A673 (cell line): Measurements from ENCODE around the gene M6PR. TPM values are rescaled to one million over a fixed set of nuclear protein-coding genes. Genes with fewer than 3 reads are reported as not detected.
"Not testable (repeated sequence)": the region's sequence is repeated elsewhere in the genome, so short reads cannot be mapped to it uniquely, and the experiment has no call there.

Experiments
- BruUV-seq: library from RNA; stranded (reverse); fragments of 400-500 nt; replicated peaks from 2 replicates; lab custom pipeline; 2021; lab: Mats Ljungman, UMichigan
- CTCF ChIA-PET: fragments of 300-600 bp; sonication (Branson Sonifier 250); formaldehyde crosslinking; loops from one replicate; lab custom pipeline; 2022; ENCODE audit warnings: antibody characterized with exemption; lab: Charles Lee
- POLR2A ChIA-PET: fragments of 300-600 bp; sonication (Branson Sonifier 250); formaldehyde crosslinking; loops from one replicate; lab custom pipeline; 2022; ENCODE audit warnings: antibody characterized with exemption; ENCODE audit not compliant: low non-redundant PET; lab: Charles Lee
- DNase-seq: peaks from one replicate; pipeline ENCODE4 v3.0.0-alpha.2; 2015; ENCODE audit warnings: low spot score
- H3K27ac ChIP-seq: fragments of 200-600 bp; sonication (generic); 2 replicates; pipeline ENCODE4 v1.5.1; 2016; ENCODE audit warnings: mixed run types, low read depth, mild to moderate bottlenecking, mixed read lengths, antibody characterized with exemption, low read length; ENCODE audit not compliant: poor library complexity, severe bottlenecking
- H3K27me3 ChIP-seq: fragments of 200-600 bp; sonication (generic); replicated peaks from 2 replicates; pipeline ENCODE4 v1.6.1; 2017; ENCODE audit warnings: mixed run types, low read depth, mild to moderate bottlenecking, mixed read lengths, antibody characterized with exemption, low read length; ENCODE audit not compliant: insufficient read depth, poor library complexity
- H3K36me3 ChIP-seq: fragments of 200-600 bp; sonication (generic); 2 replicates; pipeline ENCODE4 v1.6.1; 2016; ENCODE audit warnings: mixed run types, mild to moderate bottlenecking, mixed read lengths, antibody characterized with exemption, low read length; ENCODE audit not compliant: insufficient read depth, poor library complexity, severe bottlenecking
- H3K4me1 ChIP-seq: fragments of 200-600 bp; sonication (generic); 2 replicates; pipeline ENCODE4 v1.6.1; 2017; ENCODE audit warnings: mixed run types, mild to moderate bottlenecking, mixed read lengths, antibody characterized with exemption, low read length; ENCODE audit not compliant: insufficient read depth, poor library complexity, severe bottlenecking
- H3K4me3 ChIP-seq: fragments of 200-600 bp; sonication (generic); 2 replicates; pipeline ENCODE4 v1.5.1; 2016; ENCODE audit warnings: low read depth, mixed run types, mild to moderate bottlenecking, mixed read lengths, low read length; ENCODE audit not compliant: poor library complexity, severe bottlenecking
- H3K9me3 ChIP-seq: fragments of 200-600 bp; sonication (generic); 2 replicates; pipeline ENCODE4 v1.6.1; 2016; ENCODE audit warnings: mixed run types, low read depth, mild to moderate bottlenecking, mixed read lengths, antibody characterized with exemption, low read length; ENCODE audit not compliant: poor library complexity, severe bottlenecking
- EZH2 ChIP-seq: fragments of 200-600 bp; sonication (generic); IDR thresholded peaks from 2 replicates; pipeline ENCODE4 v1.6.1; 2017; ENCODE audit warnings: borderline replicate concordance, low read depth, mild to moderate bottlenecking, mixed read lengths, antibody characterized with exemption, low read length; ENCODE audit not compliant: poor library complexity, severe bottlenecking
- intact Hi-C: fragments of 100-400 bp; cut with micrococcal nuclease; formaldehyde crosslinking; loops from one replicate; pipeline ENCODE4 v1.10.0; 2022; ENCODE audit not compliant: unreplicated experiment
- total RNA-seq: library from RNA; stranded (reverse); gene quantifications from 2 replicates; pipeline ENCODE4 v1.2.3, GENCODE V29; 2021
- TF ChIP-seq, protein P1 (sequence below): fragments of 300-800, 200-600 bp; sonication (generic); conservative IDR thresholded peaks from 2 replicates; pipeline ENCODE4 v1.5.1; 2017; ENCODE audit warnings: low read depth, mild to moderate bottlenecking, antibody characterized with exemption, low read length, moderate library complexity, mixed read lengths

Gene M6PR
- total RNA-seq, 1 experiment from 2014 or later: 160 TPM

DNA sequence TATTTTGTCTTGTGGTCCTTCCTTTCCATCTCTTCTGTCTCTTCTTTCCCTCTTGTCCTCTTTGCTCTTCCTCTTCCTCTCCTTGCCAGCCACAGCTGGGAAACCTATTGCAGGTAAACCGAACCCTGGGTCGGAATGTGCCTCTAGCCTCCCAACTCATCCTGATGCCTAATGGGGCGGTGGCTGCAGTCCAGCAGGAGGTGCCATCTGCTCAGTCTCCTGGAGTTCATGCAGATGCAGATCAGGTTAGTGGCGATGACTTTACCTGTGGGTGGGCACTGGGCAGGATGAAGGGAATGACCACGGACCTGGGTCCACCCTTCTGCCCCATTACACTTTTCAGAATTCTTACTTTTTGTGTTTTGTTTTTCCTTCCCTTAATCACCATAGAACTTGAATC is 26.9 kb downstream of the M6PR start:
- intact Hi-C loops: no loop called here
- DNase-seq: no peak
- Histone ChIP-seq H3K27me3 (no peaks in the 10 kb centered on the region), H3K27ac (no peak overlapping the region), H3K9me3 (no peaks in the 10 kb centered on the region), H3K4me1 (no peaks in the 10 kb centered on the region), H3K36me3 (peaks cover 7% of the 10 kb centered on the region), H3K4me3 (no peak overlapping the region)
- no peak for TF ChIP-seq EZH2
- TF ChIP-seq, protein P1, sequence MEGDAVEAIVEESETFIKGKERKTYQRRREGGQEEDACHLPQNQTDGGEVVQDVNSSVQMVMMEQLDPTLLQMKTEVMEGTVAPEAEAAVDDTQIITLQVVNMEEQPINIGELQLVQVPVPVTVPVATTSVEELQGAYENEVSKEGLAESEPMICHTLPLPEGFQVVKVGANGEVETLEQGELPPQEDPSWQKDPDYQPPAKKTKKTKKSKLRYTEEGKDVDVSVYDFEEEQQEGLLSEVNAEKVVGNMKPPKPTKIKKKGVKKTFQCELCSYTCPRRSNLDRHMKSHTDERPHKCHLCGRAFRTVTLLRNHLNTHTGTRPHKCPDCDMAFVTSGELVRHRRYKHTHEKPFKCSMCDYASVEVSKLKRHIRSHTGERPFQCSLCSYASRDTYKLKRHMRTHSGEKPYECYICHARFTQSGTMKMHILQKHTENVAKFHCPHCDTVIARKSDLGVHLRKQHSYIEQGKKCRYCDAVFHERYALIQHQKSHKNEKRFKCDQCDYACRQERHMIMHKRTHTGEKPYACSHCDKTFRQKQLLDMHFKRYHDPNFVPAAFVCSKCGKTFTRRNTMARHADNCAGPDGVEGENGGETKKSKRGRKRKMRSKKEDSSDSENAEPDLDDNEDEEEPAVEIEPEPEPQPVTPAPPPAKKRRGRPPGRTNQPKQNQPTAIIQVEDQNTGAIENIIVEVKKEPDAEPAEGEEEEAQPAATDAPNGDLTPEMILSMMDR: no peak
- no TSS peak for BruUV-seq
- CTCF ChIA-PET: no interaction called here
- POLR2A ChIA-PET: no interaction called here

DNA sequence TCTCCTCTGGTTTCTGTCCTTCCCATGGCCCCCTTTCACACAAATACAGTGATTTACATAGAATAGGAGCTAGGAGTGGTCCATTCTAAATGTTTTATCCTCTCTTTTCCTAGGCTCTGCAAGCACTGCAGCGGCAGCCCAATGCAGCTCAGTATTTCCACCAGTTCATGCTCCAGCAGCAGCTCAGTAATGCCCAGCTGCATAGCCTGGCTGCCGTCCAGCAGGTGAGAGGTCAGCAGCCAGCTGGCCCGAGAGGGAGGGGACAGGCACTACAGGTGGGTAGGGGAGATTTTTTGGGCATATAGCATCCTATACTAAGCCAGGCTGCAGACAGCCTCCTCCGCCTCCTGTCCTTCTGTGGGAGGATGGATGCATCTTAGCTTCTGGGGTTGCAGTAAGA is 29.8 kb downstream of the M6PR start:
- CTCF ChIA-PET: not testable (repeated sequence)

GRCh38 chr12:8917751-8918150 is 31.7 kb downstream of the M6PR start:
- no peak overlapping the region for H3K27ac ChIP-seq
- ChIA-PET CTCF (no interaction called here), POLR2A (no interaction called here)
- no peak for TF ChIP-seq EZH2
- TF ChIP-seq, protein P1: no peak
- H3K9me3 ChIP-seq: no peaks in the 10 kb centered on the region
- no peaks in the 10 kb centered on the region for H3K27me3 ChIP-seq
- peaks cover 9% of the 10 kb centered on the region for H3K4me1 ChIP-seq
- peaks cover 7% of the 10 kb centered on the region for H3K36me3 ChIP-seq
- BruUV-seq: no TSS peak
- intact Hi-C loops: no loop called here
- no peak overlapping the region for H3K4me3 ChIP-seq
- no peak for DNase-seq

More for the DNA sequence above, 29.8 kb downstream of the M6PR start:
- H3K36me3 ChIP-seq, H3K4me1 ChIP-seq, H3K4me3 ChIP-seq, H3K9me3 ChIP-seq, H3K27me3 ChIP-seq, H3K27ac ChIP-seq, POLR2A ChIA-PET, intact Hi-C loops, BruUV-seq, DNase-seq: not testable (repeated sequence)

DNA sequence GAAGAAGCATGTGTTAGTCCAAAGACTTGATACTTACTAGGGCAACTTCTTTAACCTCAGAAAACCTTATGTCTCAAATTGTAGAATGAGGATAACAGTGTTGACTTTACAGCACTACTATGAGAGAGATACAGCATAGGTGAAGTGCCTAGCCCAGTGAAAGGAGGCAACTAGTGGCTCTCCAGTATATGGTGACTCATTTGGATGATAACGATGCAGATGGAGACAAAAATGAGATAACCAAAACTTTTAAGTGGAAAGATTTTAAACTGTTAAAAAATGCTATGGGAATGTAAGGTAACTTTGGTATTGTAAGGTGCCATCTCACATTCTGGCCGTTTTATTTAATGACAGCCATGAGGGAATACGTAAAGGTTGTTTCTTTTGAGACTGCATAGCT is 32.4 kb downstream of the M6PR start:
- intact Hi-C loops: no loop called here
- no peaks in the 10 kb centered on the region for H3K27me3 ChIP-seq
- no peak for DNase-seq
- no peak overlapping the region for H3K27ac ChIP-seq
- no TSS peak for BruUV-seq
- H3K9me3 ChIP-seq: no peaks in the 10 kb centered on the region
- peaks cover 7% of the 10 kb centered on the region for H3K36me3 ChIP-seq
- ChIA-PET CTCF (no interaction called here), POLR2A (no interaction called here)
- H3K4me3 ChIP-seq: no peak overlapping the region
- peaks cover 9% of the 10 kb centered on the region for H3K4me1 ChIP-seq
- no peak for TF ChIP-seq EZH2
- TF ChIP-seq, protein P1: no peak
